Myocyte (in vitro differentiated cells): ENCODE results near the gene SMAD2. TPM values are rescaled to one million over a fixed set of nuclear protein-coding genes. Genes with fewer than 3 reads are reported as not detected.

ENCODE experiments used
- DNase-seq: peaks from one replicate; pipeline ENCODE4 v3.0.0-alpha.2; 2012; ENCODE audit warnings: low read depth
- total RNA-seq: library from RNA; depleted of rRNA; stranded (reverse); fragments of >200 nt; gene quantifications from 2 replicates; pipeline ENCODE4 v1.2.3, GENCODE V29; 2014

SMAD2 gene
- total RNA-seq, 1 donor from 2014 or later, result 90.4 TPM

GRCh38 chr18:47898055-47898454 lies 32.4 kb downstream of the SMAD2 start:
- no peak for DNase-seq

- DNase-seq, result no peak
These were observed 34.8 kb downstream of the SMAD2 start for GRCh38 chr18:47895565-47896250.

- DNase-seq, result no peak
These were observed 36.3 kb downstream of the SMAD2 start for GRCh38 chr18:47893939-47894699.

GRCh38 chr18:47893047-47893446 lies 37.4 kb downstream of the SMAD2 start:
- no peak for DNase-seq

GRCh38 chr18:47888156-47888555 lies 42.3 kb downstream of the SMAD2 start:
- no peak for DNase-seq

- no peak for DNase-seq
These were observed 43.2 kb downstream of the SMAD2 start for GRCh38 chr18:47887227-47887626.

GRCh38 chr18:47883771-47884413 lies 46.6 kb downstream of the SMAD2 start:
- peak; percentile 48 for DNase-seq

- DNase-seq, result no peak
These were observed 47.8 kb downstream of the SMAD2 start for GRCh38 chr18:47882641-47883040.

- DNase-seq, result peak; percentile 17
These were observed 48.6 kb downstream of the SMAD2 start for GRCh38 chr18:47881752-47882455.

- DNase-seq, result no peak
These were observed 49.4 kb downstream of the SMAD2 start for GRCh38 chr18:47881042-47881441.

- DNase-seq, result no peak
These were observed 52.6 kb downstream of the SMAD2 start for GRCh38 chr18:47877892-47878291.

GRCh38 chr18:47876813-47877212 lies 53.6 kb downstream of the SMAD2 start:
- no peak for DNase-seq

GRCh38 chr18:47873625-47874024 lies 56.8 kb downstream of the SMAD2 start:
- peak; percentile 23 for DNase-seq

- no peak for DNase-seq
These were observed 58.0 kb downstream of the SMAD2 start for GRCh38 chr18:47872426-47872825.

- DNase-seq, result no peak
These were observed 59.2 kb downstream of the SMAD2 start for GRCh38 chr18:47871288-47871687.

- DNase-seq, result no peak
These were observed 59.9 kb downstream of the SMAD2 start for GRCh38 chr18:47870605-47871004.

GRCh38 chr18:47868744-47869143 lies 61.7 kb downstream of the SMAD2 start:
- no peak for DNase-seq

- DNase-seq, result no peak
These were observed 65.3 kb downstream of the SMAD2 start for GRCh38 chr18:47865183-47865582.

GRCh38 chr18:47863041-47863440 lies 67.4 kb downstream of the SMAD2 start:
- DNase-seq, result peak; percentile 41

GRCh38 chr18:47858607-47859006 lies 71.9 kb downstream of the SMAD2 start:
- no peak for DNase-seq

GRCh38 chr18:47847635-47848034 lies 82.8 kb downstream of the SMAD2 start:
- DNase-seq, result no peak

GRCh38 chr18:47846431-47846830 lies 84.0 kb downstream of the SMAD2 start:
- peak; percentile 67 for DNase-seq
